ENCODE measurements around the gene DHRS2.

The DHRS2 gene

GRCh38 chr14:23647619-23648018 is 11.5 kb downstream of the DHRS2 start:
- DNase-seq (ENCODE audit: low spot score) = no peak
- no peak for TF ChIP-seq CTCF (IDR thresholded peaks at IDR 0.05; ENCODE audit: extremely low read depth, missing control alignments)

GRCh38 chr14:23648764-23649460 is 12.7 kb downstream of the DHRS2 start:
- TF ChIP-seq CTCF (IDR thresholded peaks at IDR 0.05; ENCODE audit: extremely low read depth, missing control alignments) = no peak
- no peak for DNase-seq (ENCODE audit: low spot score)

- no peak for TF ChIP-seq CTCF (IDR thresholded peaks at IDR 0.05; ENCODE audit: extremely low read depth, missing control alignments)
These were observed 14.3 kb downstream of the DHRS2 start for GRCh38 chr14:23650506-23650905.

GRCh38 chr14:23653051-23653450 is 16.9 kb downstream of the DHRS2 start:
- DNase-seq (ENCODE audit: low spot score) = no peak

More at GRCh38 chr14:23650506-23650905, 14.3 kb downstream of the DHRS2 start:
- DNase-seq (ENCODE audit: low spot score) = no peak

GRCh38 chr14:23654231-23654630 is 18.1 kb downstream of the DHRS2 start:
- DNase-seq (ENCODE audit: low spot score) = no peak
- no peak for TF ChIP-seq CTCF (IDR thresholded peaks at IDR 0.05; ENCODE audit: extremely low read depth, missing control alignments)

More at GRCh38 chr14:23653051-23653450, 16.9 kb downstream of the DHRS2 start:
- TF ChIP-seq CTCF (IDR thresholded peaks at IDR 0.05; ENCODE audit: extremely low read depth, missing control alignments) = no peak

- no peak for DNase-seq (ENCODE audit: low spot score)
- no peak for TF ChIP-seq CTCF (IDR thresholded peaks at IDR 0.05; ENCODE audit: extremely low read depth, missing control alignments)
These were observed 21.9 kb downstream of the DHRS2 start for GRCh38 chr14:23657959-23658470.

- peak; percentile 29 for DNase-seq (ENCODE audit: low spot score)
- no peak for TF ChIP-seq CTCF (IDR thresholded peaks at IDR 0.05; ENCODE audit: extremely low read depth, missing control alignments)
These were observed 24.4 kb downstream of the DHRS2 start for GRCh38 chr14:23660290-23661226.

All from GM20000 (cell line).